T-cell (primary cell): ENCODE data around the gene MIOX. TPM values are rescaled to one million over a fixed set of nuclear protein-coding genes. Genes with fewer than 3 reads are reported as not detected.

Experiments used
- ATAC-seq, 4 experiments: fragments of 200-7000 bp in 3 of 4; fragments of 150-1000 bp in 1 of 4; cut with Tn5 transposase; replicated peaks in 1 of 4; 1 replicate in 3 of 4; 2 replicates in 1 of 4; pipeline ENCODE4 v1.10.0; 2021; ENCODE audit warnings: moderate library complexity in 3 of 4, mild to moderate bottlenecking in 2 of 4, moderate number of reproducible peaks in 1 of 4
- CTCF ChIA-PET, 2 donors: fragments of 300-600 bp; sonication (Branson Sonifier 250); formaldehyde crosslinking; loops; one replicate each; lab custom pipeline; 2022; ENCODE audit warnings: antibody characterized with exemption in 2 of 2; lab: Charles Lee
- POLR2A ChIA-PET, 2 donors: fragments of 300-600 bp; sonication (Branson Sonifier 250); formaldehyde crosslinking; loops; one replicate each; lab custom pipeline; 2022; ENCODE audit warnings: antibody characterized with exemption in 2 of 2; lab: Charles Lee
- DNase-seq, 35 experiments: peaks; one replicate each; pipeline versions ENCODE4 v3.0.0 to v3.0.0-alpha.2; 2013 to 2023
- H3K27ac ChIP-seq: one replicate; pipeline ENCODE4 v1.5.1; 2013; ENCODE audit warnings: low read length
- H3K27me3 ChIP-seq, 2 experiments: replicated peaks in 1 of 2; 1 replicate in 1 of 2; 2 replicates in 1 of 2; pipeline versions ENCODE4 v1.6.1 to v1.7.0; 2013; ENCODE audit warnings: low read length in 1 of 2, mixed read lengths in 1 of 2; ENCODE audit not compliant: control insufficient read depth in 2 of 2, insufficient read depth in 2 of 2; ENCODE audit errors: extremely low read depth in 1 of 2
- H3K36me3 ChIP-seq, 2 donors: 1 replicate in 1 of 2; 2 replicates in 1 of 2; pipeline versions ENCODE4 v1.6.1 to v1.7.0; 2013; ENCODE audit warnings: low read length in 1 of 2; ENCODE audit not compliant: control insufficient read depth in 2 of 2, insufficient read depth in 1 of 2; ENCODE audit errors: extremely low read depth in 1 of 2
- H3K4me1 ChIP-seq, 2 experiments: 1 replicate in 1 of 2; 2 replicates in 1 of 2; pipeline versions ENCODE4 v1.6.1 to v1.7.0; 2013; ENCODE audit warnings: low read length in 2 of 2, mixed read lengths in 1 of 2; ENCODE audit not compliant: insufficient read depth in 2 of 2, control insufficient read depth in 1 of 2; ENCODE audit errors: extremely low read depth in 1 of 2
- H3K4me3 ChIP-seq, 2 donors: 1 replicate in 1 of 2; 2 replicates in 1 of 2; pipeline versions ENCODE4 v1.5.1 to v1.7.0; 2013; ENCODE audit warnings: mild to moderate bottlenecking in 2 of 2, low read length in 1 of 2, moderate library complexity in 1 of 2; ENCODE audit not compliant: control insufficient read depth in 1 of 2; ENCODE audit errors: extremely low read depth in 1 of 2
- H3K9me3 ChIP-seq: 2 replicates; pipeline ENCODE4 v1.7.0; 2013
- H3K27ac Mint-ChIP-seq, 2 donors: one replicate each; pipeline ENCODE4 v1.8.0; 2020 to 2021; ENCODE audit warnings: mild to moderate bottlenecking in 2 of 2, mixed read lengths in 2 of 2
- H3K27me3 Mint-ChIP-seq, 2 donors: one replicate each; pipeline ENCODE4 v1.8.0; 2021 to 2022; ENCODE audit warnings: mixed read lengths in 2 of 2
- H3K36me3 Mint-ChIP-seq: one replicate; pipeline ENCODE4 v1.8.0; 2021; ENCODE audit warnings: mixed read lengths
- H3K4me1 Mint-ChIP-seq, 3 donors: one replicate each; pipeline ENCODE4 v1.8.0; 2020 to 2022; ENCODE audit warnings: mixed read lengths in 3 of 3, mild to moderate bottlenecking in 1 of 3
- H3K4me3 Mint-ChIP-seq, 3 donors: one replicate each; pipeline ENCODE4 v1.8.0; 2020 to 2022; ENCODE audit warnings: mild to moderate bottlenecking in 3 of 3, mixed read lengths in 3 of 3, moderate library complexity in 3 of 3
- H3K9me3 Mint-ChIP-seq, 3 donors: one replicate each; pipeline ENCODE4 v1.8.0; 2020 to 2022; ENCODE audit warnings: mixed read lengths in 3 of 3
- WGBS: methylation state at CpG from one replicate; pipeline ENCODE4 v1.1.5; 2013; ENCODE audit warnings: missing lambda C conversion rate; ENCODE audit not compliant: insufficient coverage; 5-methylcytosine and 5-hydroxymethylcytosine counted together
- total RNA-seq, 35 experiments: library from RNA in 6 of 35; stranded (reverse) in 6 of 35; fragments of 120-200 nt in 1 of 35; gene quantifications; one replicate each; pipeline versions ENCODE4 v1.2.1 to v1.2.4 and lab custom pipeline; 2013 to 2026

The MIOX gene
- total RNA-seq, 5 donors from 2014 or later (not counting 1 experiment from before 2014, with no cell fraction given): 0.36 to 0.70 (median 0.54) TPM; not detected in 1

- ATAC-seq (peak; percentile 75 to 82 (median 79)), DNase-seq (peak in 30 of 35 experiments; percentile 93 to 98 (median 96))
- peaks cover 23 to 28% (median 27%) of the 10 kb centered on the region in 3 donors for H3K4me1 Mint-ChIP-seq
- peak within 1 kb of the TSS; percentile 67 to 84 for H3K4me3 ChIP-seq
- H3K27ac Mint-ChIP-seq: peak within 1 kb of the TSS; percentile 95 to 97
- H3K4me1 ChIP-seq: peaks cover 15 to 30% of the 10 kb centered on the region in 2 experiments
- H3K36me3 Mint-ChIP-seq: peaks cover 5% of the 10 kb centered on the region
- under 1% methylated on average over 36 of the region's 76 CpGs for WGBS
- H3K27ac ChIP-seq: peak within 1 kb of the TSS; percentile 84
- H3K9me3 Mint-ChIP-seq: no peaks in the 10 kb centered on the region
- no peaks in the 10 kb centered on the region for H3K27me3 Mint-ChIP-seq
- H3K4me3 Mint-ChIP-seq: peak within 1 kb of the TSS; percentile 93 to 94 (median 93)
- ChIA-PET CTCF (interaction anchor here (0.6 to 2.9 kb wide), 11 partner anchors 17 to 266 kb away, joined by 3 to 62 read pairs (median 3); partner anchors contain the start of gene SCO2 (in 1 of the 2)), POLR2A (interaction anchor here (0.6 to 2.4 kb wide), 8 partner anchors 17 to 276 kb away, joined by 4 to 20 read pairs (median 6); partner anchors contain the start of gene SCO2 (in 2 of the 2))
- H3K36me3 ChIP-seq: peaks cover 11 to 32% of the 10 kb centered on the region in 2 donors
- no peaks in the 10 kb centered on the region for H3K9me3 ChIP-seq
- H3K27me3 ChIP-seq: no peaks in the 10 kb centered on the region
Observed at GRCh38 chr22:50507991-50508884, 21.6 kb downstream of the MIOX start, which contains the start of gene NCAPH2. TSS of gene NCAPH2 (plus strand) at chr22:50508224. CDS start at chr22:50508338, 114 bp downstream.

GRCh38 chr22:50508897-50509296 lies 22.2 kb downstream of the MIOX start:
- Histone ChIP-seq H3K27me3 (no peaks in the 10 kb centered on the region), H3K9me3 (no peaks in the 10 kb centered on the region), H3K4me3 (peak overlapping the region in 1 of 2 donors; percentile 84), H3K27ac (peak overlapping the region; percentile 81), H3K36me3 (peaks cover 6 to 28% of the 10 kb centered on the region in 2 donors), H3K4me1 (peaks cover 15 to 30% of the 10 kb centered on the region in 2 experiments)
- Mint-ChIP-seq H3K27ac (peak overlapping the region; percentile 88 to 94), H3K27me3 (no peaks in the 10 kb centered on the region), H3K9me3 (no peaks in the 10 kb centered on the region), H3K4me1 (peaks cover 26 to 31% (median 27%) of the 10 kb centered on the region in 3 donors), H3K36me3 (peaks cover 5% of the 10 kb centered on the region), H3K4me3 (peak overlapping the region; percentile 85 to 94 (median 86))
- CTCF ChIA-PET: interaction anchor here (0.6 to 2.9 kb wide), 6 partner anchors 16 to 265 kb away, joined by 3 to 62 read pairs (median 9); partner anchors contain the start of gene SCO2 (in 1 of the 2)
- no peak for DNase-seq
- ATAC-seq: no peak
- 26% methylated on average over 3 of the region's 3 CpGs for WGBS
- POLR2A ChIA-PET: interaction anchor here (0.6 to 2.4 kb wide), 4 partner anchors 17 to 106 kb away, joined by 5 to 20 read pairs (median 13); partner anchors contain the start of gene SCO2 (in 2 of the 2)

- DNase-seq: no peak
- H3K27ac Mint-ChIP-seq: no peak overlapping the region
- peaks cover 19% of the 10 kb centered on the region for H3K36me3 Mint-ChIP-seq
- H3K9me3 Mint-ChIP-seq: no peaks in the 10 kb centered on the region
- H3K27me3 Mint-ChIP-seq: no peaks in the 10 kb centered on the region
- H3K4me3 Mint-ChIP-seq: no peak overlapping the region
- ChIA-PET CTCF (no interaction called here), POLR2A (no interaction called here)
- 98% methylated on average over 15 of the region's 15 CpGs for WGBS
- Histone ChIP-seq H3K27me3 (no peaks in the 10 kb centered on the region), H3K36me3 (peaks cover 16 to 33% of the 10 kb centered on the region in 2 donors), H3K27ac (no peak overlapping the region), H3K9me3 (no peaks in the 10 kb centered on the region), H3K4me3 (no peak overlapping the region), H3K4me1 (peaks cover 6 to 11% of the 10 kb centered on the region in 2 experiments)
- no peak for ATAC-seq
- peaks cover 31 to 33% (median 32%) of the 10 kb centered on the region in 3 donors for H3K4me1 Mint-ChIP-seq
Observed at GRCh38 chr22:50513175-50513574, 26.5 kb downstream of the MIOX start.

- Mint-ChIP-seq H3K27me3 (no peaks in the 10 kb centered on the region), H3K4me1 (peaks cover 18 to 20% (median 19%) of the 10 kb centered on the region in 3 donors), H3K9me3 (no peaks in the 10 kb centered on the region), H3K4me3 (no peak overlapping the region), H3K36me3 (peaks cover 19% of the 10 kb centered on the region), H3K27ac (no peak overlapping the region)
- no peak overlapping the region for H3K4me3 ChIP-seq
- ChIA-PET CTCF (interaction anchor here in 1 of 2 donors (1.6 kb wide), 1 partner anchor 9 kb away, joined by 9 read pairs; the partner anchor contains the start of gene SCO2), POLR2A (no interaction called here)
- no peaks in the 10 kb centered on the region for H3K9me3 ChIP-seq
- peaks cover 35 to 51% of the 10 kb centered on the region in 2 donors for H3K36me3 ChIP-seq
- no peak overlapping the region for H3K27ac ChIP-seq
- H3K27me3 ChIP-seq: no peaks in the 10 kb centered on the region
- no peaks in the 10 kb centered on the region for H3K4me1 ChIP-seq
- no peak for ATAC-seq
- WGBS: 98% methylated on average over 6 of the region's 8 CpGs
- no peak for DNase-seq
Observed at GRCh38 chr22:50516068-50516467, 29.4 kb downstream of the MIOX start.

GRCh38 chr22:50516891-50517290 lies 30.2 kb downstream of the MIOX start:
- Mint-ChIP-seq H3K27ac (no peak overlapping the region), H3K4me3 (no peak overlapping the region), H3K4me1 (peaks cover 18 to 20% (median 19%) of the 10 kb centered on the region in 3 donors), H3K27me3 (no peaks in the 10 kb centered on the region), H3K9me3 (no peaks in the 10 kb centered on the region), H3K36me3 (peaks cover 19% of the 10 kb centered on the region)
- no peak for DNase-seq
- no peaks in the 10 kb centered on the region for H3K4me1 ChIP-seq
- no peaks in the 10 kb centered on the region for H3K9me3 ChIP-seq
- WGBS: 88% methylated on average over 14 of the region's 16 CpGs
- no peak overlapping the region for H3K4me3 ChIP-seq
- CTCF ChIA-PET: interaction anchor here in 1 of 2 donors (1.6 kb wide), 1 partner anchor 8 kb away, joined by 9 read pairs; the partner anchor contains the start of gene SCO2
- no peak for ATAC-seq
- no peaks in the 10 kb centered on the region for H3K27me3 ChIP-seq
- no peak overlapping the region for H3K27ac ChIP-seq
- POLR2A ChIA-PET: no interaction called here
- peaks cover 38 to 56% of the 10 kb centered on the region in 2 donors for H3K36me3 ChIP-seq
